HG03039 (cell line): ENCODE measurements around the gene SAP30L.

Experiments used
- ATAC-seq: cut with Tn5 transposase; IDR thresholded peaks from one replicate; pipeline ENCODE4 v1.9.1; 2021; ENCODE audit warnings: mild to moderate bottlenecking, moderate library complexity; ENCODE audit not compliant: unreplicated experiment

The SAP30L gene

DNA sequence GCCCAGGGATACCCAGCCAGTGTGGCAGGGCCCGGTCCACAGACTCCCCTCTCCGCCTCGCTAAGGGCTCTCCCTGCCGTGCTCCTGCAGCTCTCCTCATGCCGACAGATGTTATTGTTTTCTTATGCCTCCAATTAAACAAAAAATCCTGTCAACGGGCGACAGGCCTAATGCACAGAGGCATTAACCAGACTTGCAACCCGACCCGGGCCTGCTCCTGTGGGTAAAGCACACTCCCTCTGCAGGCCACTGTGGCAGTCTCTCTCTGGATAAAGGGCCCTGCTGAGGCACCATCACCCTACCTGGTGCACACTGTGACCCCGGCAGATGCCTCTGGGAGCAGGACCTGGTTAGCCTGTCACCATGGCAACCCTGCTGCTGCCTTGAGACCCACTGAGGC, 59.8 kb downstream of the SAP30L start:
- no peak for ATAC-seq

DNA sequence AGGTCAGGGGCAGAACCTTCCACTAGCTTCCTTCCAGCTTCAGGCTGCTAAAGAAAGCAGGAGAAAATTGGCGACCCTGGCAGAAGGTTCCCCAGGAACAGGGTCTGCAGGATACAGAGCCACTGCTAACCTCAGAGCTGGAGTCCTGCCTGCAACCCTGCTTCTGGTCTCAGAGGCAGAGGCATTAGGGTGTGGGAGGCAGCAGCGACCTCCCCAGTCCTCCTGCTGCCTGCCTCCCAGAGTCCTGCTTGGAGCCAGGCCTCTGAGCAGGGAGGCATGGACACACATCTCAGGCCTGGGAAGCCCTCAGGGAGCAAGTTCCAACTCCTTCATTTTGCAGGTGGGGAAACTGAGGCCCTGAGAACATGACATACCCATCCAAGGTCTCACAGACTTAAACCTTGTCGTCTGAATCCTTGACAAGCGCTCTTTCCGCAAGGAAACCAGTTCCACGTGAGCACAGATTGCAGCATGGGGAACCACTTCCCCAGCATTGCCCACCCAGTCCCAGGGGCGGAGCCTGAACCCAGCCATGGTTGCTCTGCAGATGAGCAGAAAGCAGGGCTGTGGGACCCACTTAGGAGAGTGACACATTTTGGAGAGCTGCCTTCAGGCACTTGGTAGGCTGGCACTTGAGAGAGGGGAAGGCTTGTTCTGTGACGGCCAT, 60.4 kb downstream of the SAP30L start:
- ATAC-seq, result no peak

DNA sequence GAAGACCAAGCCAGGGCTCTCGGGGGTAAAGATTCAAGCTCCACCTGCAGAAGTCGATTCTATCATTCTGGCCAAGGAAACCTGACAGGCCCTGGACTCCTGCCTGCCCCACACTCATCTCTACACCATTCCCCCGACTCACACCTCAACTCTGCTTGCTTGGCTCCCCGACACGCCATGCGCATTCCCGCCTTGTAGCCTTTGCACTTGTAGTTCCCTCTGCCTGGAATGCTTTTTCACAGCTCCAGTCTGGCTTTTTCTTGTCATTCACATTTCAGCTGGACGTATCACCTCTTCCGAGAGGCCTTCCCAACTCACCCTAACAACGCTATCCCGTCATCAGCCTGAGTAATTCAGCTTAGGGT, 60.9 kb downstream of the SAP30L start:
- ATAC-seq, result no peak

- ATAC-seq, result no peak
Observed at GRCh38 chr5:154508114-154508513, 62.3 kb downstream of the SAP30L start.

GRCh38 chr5:154509784-154510555, 64.2 kb downstream of the SAP30L start:
- no peak for ATAC-seq
